GM23248 (cell line): Measurements from ENCODE around the gene PSG4. TPM values are rescaled to one million over a fixed set of nuclear protein-coding genes. Genes with fewer than 3 reads are reported as not detected.
"Not testable (repeated sequence)": the region's sequence is repeated elsewhere in the genome, so short reads cannot be mapped to it uniquely, and the experiment has no call there.

Source experiments
- DNase-seq: peaks from one replicate; pipeline ENCODE4 v3.0.0-alpha.2; 2015
- H2AFZ ChIP-seq: fragments of 200-600 bp; sonication (generic); 2 replicates; pipeline ENCODE4 v1.6.1; 2016; ENCODE audit warnings: antibody characterized with exemption
- H3F3A ChIP-seq: fragments of 200-600 bp; sonication (generic); 2 replicates; pipeline ENCODE4 v1.6.1; 2016; ENCODE audit warnings: mild to moderate bottlenecking, antibody characterized with exemption, mixed run types; ENCODE audit not compliant: insufficient read depth
- H3K27ac ChIP-seq: fragments of 200-600 bp; sonication (generic); 2 replicates; pipeline ENCODE4 v1.5.1; 2016; ENCODE audit warnings: mild to moderate bottlenecking
- H3K27me3 ChIP-seq: fragments of 200-600 bp; sonication (generic); replicated peaks from 2 replicates; pipeline ENCODE4 v1.6.1; 2016; ENCODE audit warnings: mild to moderate bottlenecking; ENCODE audit not compliant: insufficient read depth
- H3K36me3 ChIP-seq: fragments of 200-600 bp; sonication (generic); 2 replicates; pipeline ENCODE4 v1.6.1; 2016; ENCODE audit warnings: low read depth, mild to moderate bottlenecking
- H3K4me1 ChIP-seq: fragments of 200-600 bp; sonication (generic); 2 replicates; pipeline ENCODE4 v1.6.1; 2016; ENCODE audit warnings: mild to moderate bottlenecking; ENCODE audit not compliant: insufficient read depth
- H3K4me2 ChIP-seq: fragments of 200-600 bp; sonication (generic); one replicate; pipeline ENCODE4 v1.6.1; 2016; ENCODE audit warnings: mild to moderate bottlenecking; ENCODE audit not compliant: unreplicated experiment
- H3K4me3 ChIP-seq: fragments of 200-600 bp; sonication (generic); 2 replicates; pipeline ENCODE4 v1.5.1; 2016; ENCODE audit warnings: mild to moderate bottlenecking
- H3K79me2 ChIP-seq: fragments of 200-600 bp; sonication (generic); 2 replicates; pipeline ENCODE4 v1.6.1; 2016; ENCODE audit warnings: mild to moderate bottlenecking; ENCODE audit not compliant: insufficient read depth
- H3K9ac ChIP-seq: fragments of 200-600 bp; sonication (generic); 2 replicates; pipeline ENCODE4 v1.6.1; 2016; ENCODE audit warnings: mild to moderate bottlenecking
- H3K9me2 ChIP-seq: fragments of 200-600 bp; sonication (generic); 2 replicates; pipeline ENCODE4 v1.6.1; 2016; ENCODE audit warnings: mixed run types, mild to moderate bottlenecking, moderate library complexity; ENCODE audit not compliant: insufficient read depth
- H3K9me3 ChIP-seq: fragments of 200-600 bp; sonication (generic); one replicate; pipeline ENCODE4 v1.6.1; 2017; ENCODE audit warnings: low read depth
- H4K20me1 ChIP-seq: fragments of 200-600 bp; sonication (generic); 2 replicates; pipeline ENCODE4 v1.6.0; 2016; ENCODE audit not compliant: insufficient read depth
- WGBS, 2 experiments: methylation state at CpG; one replicate each; pipeline ENCODE4 v1.1.6; 2015 to 2017; ENCODE audit warnings: low lambda C conversion rate in 2 of 2, low coverage in 1 of 2; ENCODE audit errors: missing lambda C conversion rate in 2 of 2; 5-methylcytosine and 5-hydroxymethylcytosine counted together
- in situ Hi-C: fragments of 300-500 bp; cut with MboI; formaldehyde crosslinking; loops from 2 replicates; pipeline ENCODE4 v1.15.0; 2020
- polyA plus RNA-seq: library from polyadenylated mRNA; unstranded; fragments of >200 nt; fragmentation: Nextera tagmentation; extraction: Ambion mirVana; gene quantifications from 2 replicates; pipeline ENCODE4 v1.2.1, GENCODE V29; 2016
- total RNA-seq: library from RNA; depleted of rRNA; stranded (reverse); fragments of >200 nt; shearing (Covaris generic); gene quantifications from 2 replicates; pipeline ENCODE4 v1.2.3, GENCODE V29; 2014; rRNA removed

The PSG4 gene
- total RNA-seq (104 and 105 TPM in 2 replicates), polyA plus RNA-seq (171 and 174 TPM in 2 replicates)

DNA sequence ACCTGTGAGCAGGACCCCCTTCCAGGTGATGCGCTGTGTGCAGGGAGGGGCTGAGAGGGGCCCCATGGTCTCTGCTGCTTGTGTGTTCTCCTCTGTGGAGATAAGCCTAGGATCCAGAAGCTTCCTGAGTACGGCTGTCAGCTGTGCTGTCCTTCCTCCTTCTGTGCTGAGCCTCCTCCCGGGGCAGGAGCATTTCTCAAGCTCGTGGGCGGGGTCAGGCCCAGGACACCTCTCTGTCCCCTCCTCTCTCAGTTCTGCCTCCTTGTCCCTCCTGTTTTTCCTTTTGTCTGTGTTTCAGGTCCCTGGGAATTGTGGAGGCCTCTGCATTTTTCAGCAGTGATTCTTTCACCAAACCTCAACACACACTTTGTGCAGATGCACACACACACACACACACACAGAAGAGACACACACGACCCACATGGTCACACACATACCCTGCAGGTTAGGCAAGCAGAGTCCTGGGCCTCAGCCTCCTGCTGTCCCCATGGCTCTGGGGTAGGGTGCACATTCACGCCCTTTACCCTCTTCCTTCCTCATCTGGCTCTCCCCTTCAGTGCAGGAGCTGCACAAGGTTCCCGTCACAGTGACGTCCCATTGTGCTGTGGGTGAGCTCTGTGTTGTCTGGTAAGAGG lies at the start of gene PSG4:
TSS of gene PSG4 (minus strand) at position 168 of the 635 bp plus-strand sequence. CDS start at position 66, 102 bp downstream.
- in situ Hi-C loops, H4K20me1 ChIP-seq, H3K9me2 ChIP-seq, H3K27me3 ChIP-seq, H2AFZ ChIP-seq, H3K9me3 ChIP-seq, H3K36me3 ChIP-seq: not testable (repeated sequence)
- peaks cover 39% of the 10 kb centered on the region for H3F3A ChIP-seq
- peak within 1 kb of the TSS; percentile 88 for H3K27ac ChIP-seq
- H3K4me2 ChIP-seq, result peak within 1 kb of the TSS; percentile 83
- WGBS, 2 experiments, result 51 to 56% methylated on average over 6 to 9 of the region's 9 CpGs
- H3K79me2 ChIP-seq, result peaks cover 30% of the 10 kb centered on the region
- H3K4me1 ChIP-seq, result peaks cover 36% of the 10 kb centered on the region
- peak; percentile 65 for DNase-seq
- H3K4me3 ChIP-seq, result peak within 1 kb of the TSS; percentile 80
- peak within 1 kb of the TSS; percentile 70 for H3K9ac ChIP-seq

DNA sequence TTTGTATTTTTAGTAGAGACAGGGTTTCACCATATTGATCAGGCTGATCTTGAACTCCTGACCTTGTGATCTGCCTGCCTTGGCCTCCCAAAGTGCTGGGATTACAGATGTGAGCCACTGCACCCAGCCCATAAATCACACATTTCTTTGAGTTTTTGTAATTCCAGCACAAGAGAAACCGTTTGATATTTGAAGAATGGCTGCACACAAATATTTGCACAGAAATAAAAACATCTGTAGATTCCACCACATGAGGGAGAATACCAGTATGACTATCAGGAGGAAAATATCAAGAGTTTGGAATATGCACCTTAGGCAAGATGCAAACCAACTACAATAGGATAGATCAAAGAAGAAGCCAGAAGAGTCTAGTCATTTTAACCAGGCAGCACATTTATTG lies 46.0 kb upstream of the PSG4 start:
- H3K9me3 ChIP-seq, H3K79me2 ChIP-seq, H3K27ac ChIP-seq, H3K9me2 ChIP-seq, H4K20me1 ChIP-seq, H3K4me3 ChIP-seq, H3F3A ChIP-seq, DNase-seq, H3K27me3 ChIP-seq, H3K9ac ChIP-seq, H3K36me3 ChIP-seq, H3K4me1 ChIP-seq, in situ Hi-C loops, H2AFZ ChIP-seq, H3K4me2 ChIP-seq: not testable (repeated sequence)
- 74 to 81% methylated on average over 1 of the region's 1 CpG for WGBS, 2 experiments

DNA sequence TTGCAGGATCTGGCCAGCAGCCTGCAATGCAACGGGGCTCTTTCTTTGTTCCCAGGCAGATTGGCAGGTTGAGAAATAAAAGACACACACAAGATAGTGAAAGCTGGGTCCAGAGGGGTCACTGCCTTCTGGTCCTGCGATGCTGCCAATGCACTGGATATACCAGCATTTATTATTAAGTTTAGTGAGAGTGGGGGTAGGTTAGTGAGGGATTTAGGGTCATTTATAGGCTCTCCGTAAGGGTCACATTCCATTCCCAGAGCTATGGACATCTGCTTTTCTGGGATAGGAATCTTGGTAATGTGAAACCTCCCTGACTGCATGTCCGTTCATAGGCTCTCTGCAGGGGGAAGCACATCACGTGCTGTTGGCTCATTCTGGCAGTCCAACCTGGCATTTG lies 44.9 kb upstream of the PSG4 start:
- H3K4me1 ChIP-seq, H3F3A ChIP-seq, H3K79me2 ChIP-seq, H3K9me3 ChIP-seq, H3K27ac ChIP-seq, H3K4me2 ChIP-seq, H3K9ac ChIP-seq, in situ Hi-C loops, H3K27me3 ChIP-seq, H3K4me3 ChIP-seq, H4K20me1 ChIP-seq, H3K9me2 ChIP-seq, H2AFZ ChIP-seq, H3K36me3 ChIP-seq, DNase-seq: not testable (repeated sequence)
- 82 to 88% methylated on average over 5 of the region's 5 CpGs for WGBS, 2 experiments

DNA sequence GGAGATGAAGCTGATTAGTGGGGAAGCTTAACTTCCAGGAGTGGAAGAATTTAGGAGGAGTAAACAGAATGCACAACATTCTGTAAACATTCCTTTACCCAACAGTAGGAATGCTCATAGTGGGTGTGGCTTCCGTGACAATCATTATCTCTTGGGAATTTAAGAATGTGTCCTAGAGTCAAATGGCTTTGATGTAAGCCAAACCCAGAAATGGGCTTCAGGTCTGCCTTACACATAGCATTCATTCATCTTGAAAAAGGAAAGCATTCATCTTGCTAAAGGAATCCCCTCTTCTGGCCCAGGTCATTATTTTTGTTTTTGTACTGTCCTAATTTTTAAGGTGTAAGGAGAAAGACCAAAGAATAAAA lies 43.2 kb upstream of the PSG4 start:
- H3F3A ChIP-seq, H3K36me3 ChIP-seq, H3K4me1 ChIP-seq, H3K79me2 ChIP-seq, H3K27ac ChIP-seq, in situ Hi-C loops, H4K20me1 ChIP-seq, H2AFZ ChIP-seq, H3K4me2 ChIP-seq, H3K4me3 ChIP-seq, H3K9me3 ChIP-seq, DNase-seq, H3K27me3 ChIP-seq, H3K9ac ChIP-seq, H3K9me2 ChIP-seq: not testable (repeated sequence)
- WGBS, 2 experiments, result 73 to 86% methylated on average over 1 of the region's 1 CpG

DNA sequence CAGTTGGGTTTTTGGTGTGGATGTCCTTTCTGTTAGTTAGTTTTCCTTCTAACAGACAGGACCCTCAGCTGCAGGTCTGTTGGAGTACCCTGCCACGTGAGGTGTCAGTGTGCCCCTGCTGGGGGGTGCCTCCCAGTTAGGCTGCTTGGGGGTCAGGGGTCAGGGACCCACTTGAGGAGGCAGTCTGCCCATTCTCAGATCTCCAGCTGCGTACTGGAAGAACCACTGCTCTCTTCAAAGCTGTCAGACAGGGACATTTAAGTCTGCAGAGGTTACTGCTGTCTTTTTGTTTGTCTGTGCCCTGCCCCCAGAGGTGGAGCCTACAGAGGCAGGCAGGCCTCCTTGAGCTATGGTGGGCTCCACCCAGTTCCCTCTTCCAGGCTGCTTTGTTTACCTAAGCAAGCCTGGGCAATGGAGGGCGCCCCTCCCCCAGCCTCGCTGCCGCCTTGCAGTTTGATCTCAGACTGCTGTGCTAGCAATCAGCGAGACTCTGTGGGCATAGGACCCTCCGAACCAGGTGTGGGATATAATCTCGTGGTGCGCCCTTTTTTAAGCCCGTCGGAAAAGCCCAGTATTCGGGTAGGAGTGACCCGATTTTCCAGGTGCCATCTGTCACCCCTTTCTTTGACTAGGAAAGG lies 41.9 kb upstream of the PSG4 start:
- H3K4me2 ChIP-seq, in situ Hi-C loops, H3K27me3 ChIP-seq, H3K9ac ChIP-seq, H3K4me3 ChIP-seq, H3F3A ChIP-seq, H2AFZ ChIP-seq, H3K79me2 ChIP-seq, H3K4me1 ChIP-seq, H3K36me3 ChIP-seq, H3K9me2 ChIP-seq, H4K20me1 ChIP-seq, H3K9me3 ChIP-seq, DNase-seq, H3K27ac ChIP-seq: not testable (repeated sequence)
- WGBS, 2 experiments, result 83 to 84% methylated on average over 13 of the region's 13 CpGs

DNA sequence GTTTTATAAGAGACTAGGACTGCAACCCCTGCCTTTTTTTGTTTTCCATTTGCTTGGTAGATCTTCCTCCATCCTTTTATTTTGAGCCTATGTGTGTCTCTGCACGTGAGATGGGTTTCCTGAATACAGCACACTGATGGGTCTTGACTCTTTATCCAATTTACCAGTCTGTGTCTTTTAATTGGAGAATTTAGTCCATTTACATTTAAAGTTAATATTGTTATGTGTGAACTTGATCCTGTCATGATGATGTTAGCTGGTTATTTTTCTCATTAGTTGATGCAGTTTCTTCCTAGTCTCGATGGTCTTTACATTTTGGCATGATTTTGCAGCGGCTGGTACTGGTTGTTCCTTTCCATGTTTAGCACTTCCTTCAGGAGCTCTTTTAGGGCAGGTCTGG lies 40.4 kb upstream of the PSG4 start:
- H3K9me3 ChIP-seq, H3K9me2 ChIP-seq, H3K4me3 ChIP-seq, H3K4me2 ChIP-seq, DNase-seq, H3K79me2 ChIP-seq, in situ Hi-C loops, H3K27ac ChIP-seq, H3K27me3 ChIP-seq, H3K4me1 ChIP-seq, H3K9ac ChIP-seq, H3K36me3 ChIP-seq, H4K20me1 ChIP-seq, H3F3A ChIP-seq, H2AFZ ChIP-seq: not testable (repeated sequence)
- WGBS, 2 experiments, result 33 to 45% methylated on average over 3 of the region's 3 CpGs

DNA sequence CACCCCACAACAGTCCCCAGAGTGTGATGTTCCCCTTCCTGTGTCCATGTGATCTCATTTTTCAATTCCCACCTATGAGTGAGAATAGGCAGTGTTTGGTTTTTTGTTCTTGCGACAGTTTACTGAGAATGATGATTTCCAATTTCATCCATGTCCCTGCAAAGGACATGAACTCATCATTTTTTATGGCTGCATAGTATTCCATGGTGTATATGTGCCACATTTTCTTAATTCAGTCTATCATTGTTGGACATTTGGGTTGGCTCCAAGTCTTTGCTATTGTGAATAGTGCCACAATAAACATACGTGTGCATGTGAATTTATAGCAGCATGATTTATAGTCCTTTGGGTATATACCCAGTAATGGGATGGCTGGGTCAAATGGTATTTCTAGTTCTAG lies 36.8 kb upstream of the PSG4 start:
- H3K4me3 ChIP-seq, H3K9me3 ChIP-seq, H3K9me2 ChIP-seq, H3K79me2 ChIP-seq, H3K27me3 ChIP-seq, in situ Hi-C loops, H3K27ac ChIP-seq, H3K9ac ChIP-seq, H3K36me3 ChIP-seq, H2AFZ ChIP-seq, H4K20me1 ChIP-seq, H3F3A ChIP-seq, DNase-seq, H3K4me2 ChIP-seq, H3K4me1 ChIP-seq: not testable (repeated sequence)
- WGBS, 2 experiments, result 62 to 64% methylated on average over 2 of the region's 2 CpGs
